Adrenal gland (tissue), 12 donors: ENCODE data around the gene FAM163B. TPM values are rescaled to one million over a fixed set of nuclear protein-coding genes. Genes with fewer than 3 reads are reported as not detected.

Source experiments
- DNase-seq, 7 donors: peaks; one replicate each; pipeline ENCODE4 v3.0.0-alpha.2; 2019 to 2020
- H3K27ac ChIP-seq, 5 donors: fragments of 200-600 bp; sonication (generic) in 4 of 5; 1 replicate in 3 of 5; 2 replicates in 2 of 5; pipeline versions ENCODE4 v1.5.1 to v1.8.0; 2016 to 2020; ENCODE audit warnings: mild to moderate bottlenecking in 1 of 5
- H3K27me3 ChIP-seq: fragments of 200-600 bp; 2 replicates; pipeline ENCODE4 v1.8.0; 2021
- H3K36me3 ChIP-seq, 2 donors: fragments of 200-600 bp; replicated peaks in 1 of 2; 1 replicate in 1 of 2; 2 replicates in 1 of 2; pipeline versions ENCODE4 v1.5.1 to v1.8.0; 2018 to 2022
- H3K4me1 ChIP-seq, 2 donors: fragments of 200-600 bp; replicated peaks in 1 of 2; 1 replicate in 1 of 2; 2 replicates in 1 of 2; pipeline versions ENCODE4 v1.5.1 to v1.8.0; 2018 to 2021
- H3K4me3 ChIP-seq, 4 donors: fragments of 200-600 bp; sonication (generic) in 3 of 4; one replicate each; pipeline ENCODE4 v1.5.1; 2016 to 2018
- H3K9me3 ChIP-seq, 3 donors: fragments of 200-600 bp; sonication (generic) in 1 of 3; replicated peaks in 1 of 3; 1 replicate in 2 of 3; 2 replicates in 1 of 3; pipeline versions ENCODE4 v1.5.1 to v1.8.0; 2016 to 2021
- POLR2A ChIP-seq, 2 donors: fragments of 450-650 bp; IDR thresholded peaks; one replicate each; pipeline ENCODE4 v1.6.1; 2017; ENCODE audit warnings: antibody characterized with exemption in 2 of 2, mild to moderate bottlenecking in 2 of 2, moderate library complexity in 1 of 2
- WGBS, 4 donors: extraction: QIAGEN DNeasy Blood & Tissue Kit in 2 of 4; methylation state at CpG; one replicate each; pipeline versions ENCODE4 v1.1.5 to v1.1.7; 2013 to 2017; 5-methylcytosine and 5-hydroxymethylcytosine counted together
- intact Hi-C, 2 donors: fragments of 100-400 bp; cut with DNase I; formaldehyde crosslinking; loops; one replicate each; pipeline versions ENCODE4 v1.14.1 to v1.15.0; 2022 to 2023
- polyA plus RNA-seq, 3 donors: library from polyadenylated mRNA; stranded (reverse); fragments of 200-250 nt in 2 of 3; fragments of 350-450 nt in 1 of 3; fragmentation: Illumina TruSeq in 1 of 3; extraction: RNeasy Lipid Tissue Mini Kit (QIAGEN cat#74804) in 1 of 3; gene quantifications; one replicate each; pipeline ENCODE4 v1.2.3, GENCODE V29; 2013 to 2014
- total RNA-seq, 9 donors: library from RNA; depleted of rRNA in 4 of 9; stranded (reverse); fragments of >200 nt in 4 of 9; fragments of 120-200 nt in 1 of 9; fragmentation: NEBNext Ultra II Directional in 1 of 9; extraction: Animal tissue kit (Norgen Biotek cat#: 25700) in 1 of 9; gene quantifications; one replicate each; pipeline versions ENCODE4 v1.1.0 to v1.2.4, GENCODE V29; 2013 to 2023
- TF ChIP-seq, protein P1 (sequence below), 6 experiments: fragments of 450-650 bp in 4 of 6; fragments of 200-600 bp in 2 of 6; sonication (generic) in 1 of 6; IDR thresholded peaks; 1 replicate in 5 of 6; 2 replicates in 1 of 6; pipeline versions ENCODE4 v1.5.1 to v1.8.0; 2016 to 2021; ENCODE audit warnings: antibody characterized with exemption in 6 of 6, mild to moderate bottlenecking in 2 of 6, moderate library complexity in 1 of 6
- donor health status: healthy with polysubstance abuse.
- donor health status: Bipolar disorder and iron deficiency.
- donor health status: DM: yes; HTN: yes; CAD: no.
- donor health status: DM: no; HTN: no; CAD: no.
- donor health status: DM: no; HTN: no; CAD: no.
- donor health status: DM: yes; HTN: yes; CAD: no.

Gene FAM163B
- total and polyA plus RNA-seq, 12 donors = 0.72 to 14.3 (median 2.5) TPM

DNA sequence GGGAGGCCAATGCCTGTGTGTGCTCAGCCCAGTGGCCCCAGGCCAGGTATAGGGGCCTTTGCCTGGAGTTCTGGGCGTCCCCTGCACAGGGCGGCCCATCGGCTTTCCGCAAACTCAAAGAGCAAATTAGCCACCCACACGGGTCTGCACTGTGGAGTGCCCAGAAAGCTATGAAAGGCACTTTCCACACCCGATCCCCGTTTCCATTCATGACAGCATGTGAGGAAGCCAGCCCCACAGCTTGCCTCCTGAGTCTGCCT, 32.1 kb upstream of the FAM163B start:
- Histone ChIP-seq H3K4me1 (no peaks in the 10 kb centered on the region), H3K36me3 (no peaks in the 10 kb centered on the region), H3K27me3 (no peaks in the 10 kb centered on the region), H3K27ac (peak overlapping the region in 1 of 5 donors; percentile 30), H3K9me3 (no peaks in the 10 kb centered on the region), H3K4me3 (no peak overlapping the region)
- WGBS, 4 donors = 80 to 90% (median 86%) methylated on average over 4 to 7 of the region's 7 CpGs; no CpG with 5 or more reads in 1 of the 4 donors
- intact Hi-C loops = loop anchor here in 1 of 2 donors (10.0 kb wide), 1 partner anchor 1903 kb away; the partner anchor contains the start of gene OBP2A
- TF ChIP-seq, protein P1, sequence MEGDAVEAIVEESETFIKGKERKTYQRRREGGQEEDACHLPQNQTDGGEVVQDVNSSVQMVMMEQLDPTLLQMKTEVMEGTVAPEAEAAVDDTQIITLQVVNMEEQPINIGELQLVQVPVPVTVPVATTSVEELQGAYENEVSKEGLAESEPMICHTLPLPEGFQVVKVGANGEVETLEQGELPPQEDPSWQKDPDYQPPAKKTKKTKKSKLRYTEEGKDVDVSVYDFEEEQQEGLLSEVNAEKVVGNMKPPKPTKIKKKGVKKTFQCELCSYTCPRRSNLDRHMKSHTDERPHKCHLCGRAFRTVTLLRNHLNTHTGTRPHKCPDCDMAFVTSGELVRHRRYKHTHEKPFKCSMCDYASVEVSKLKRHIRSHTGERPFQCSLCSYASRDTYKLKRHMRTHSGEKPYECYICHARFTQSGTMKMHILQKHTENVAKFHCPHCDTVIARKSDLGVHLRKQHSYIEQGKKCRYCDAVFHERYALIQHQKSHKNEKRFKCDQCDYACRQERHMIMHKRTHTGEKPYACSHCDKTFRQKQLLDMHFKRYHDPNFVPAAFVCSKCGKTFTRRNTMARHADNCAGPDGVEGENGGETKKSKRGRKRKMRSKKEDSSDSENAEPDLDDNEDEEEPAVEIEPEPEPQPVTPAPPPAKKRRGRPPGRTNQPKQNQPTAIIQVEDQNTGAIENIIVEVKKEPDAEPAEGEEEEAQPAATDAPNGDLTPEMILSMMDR (IDR thresholded peaks at IDR 0.05) = no peak
- no peak for TF ChIP-seq POLR2A (IDR thresholded peaks at IDR 0.05)
- DNase-seq = no peak

DNA sequence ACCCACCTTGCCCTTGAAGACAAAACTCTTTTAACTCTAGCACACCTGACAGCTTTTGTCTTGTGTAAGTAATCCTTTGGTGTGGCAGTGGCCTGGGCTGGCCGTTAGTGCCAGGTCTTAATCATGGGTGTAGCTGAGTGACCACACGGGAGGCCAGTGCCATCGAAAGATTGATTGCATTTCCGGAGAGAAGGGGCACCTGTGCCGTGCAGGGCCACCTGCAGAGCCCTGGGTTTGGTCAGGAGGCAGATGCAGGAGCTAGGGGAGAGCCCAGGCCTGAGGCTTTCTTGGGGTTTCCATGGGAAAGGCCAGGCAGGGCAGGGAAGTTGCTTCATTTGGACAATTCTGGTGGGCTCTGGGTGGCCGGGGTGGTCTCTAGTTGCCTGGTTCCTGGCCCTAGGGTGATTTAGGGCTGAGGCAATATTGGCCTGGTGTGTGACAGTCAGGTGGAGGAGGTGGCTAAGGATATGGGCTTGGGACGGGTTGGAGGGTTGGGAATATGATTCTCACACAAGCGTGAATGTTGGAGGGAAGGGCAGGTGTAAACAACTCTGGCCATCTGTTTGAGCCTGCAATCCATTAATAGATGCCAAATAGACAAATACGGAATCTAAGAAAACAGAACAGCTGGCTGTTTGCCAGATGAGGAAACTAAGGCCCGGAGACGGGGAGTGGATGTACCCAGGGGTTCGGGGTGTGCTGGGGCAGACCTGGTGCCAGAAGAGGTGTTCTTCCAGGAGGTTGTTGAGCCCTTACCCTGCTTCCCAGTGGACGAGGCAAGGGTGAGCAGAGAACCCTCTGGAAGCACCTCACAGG, 31.6 kb upstream of the FAM163B start:
- intact Hi-C loops = loop anchor here in 1 of 2 donors (10.0 kb wide), 1 partner anchor 1904 kb away; the partner anchor contains the start of gene OBP2A
- DNase-seq = no peak
- WGBS, 4 donors = 74 to 83% (median 77%) methylated on average over 13 of the region's 13 CpGs
- Histone ChIP-seq H3K27ac (peak overlapping the region in 1 of 5 donors; percentile 41), H3K9me3 (no peaks in the 10 kb centered on the region), H3K4me1 (no peaks in the 10 kb centered on the region), H3K27me3 (no peaks in the 10 kb centered on the region), H3K36me3 (no peaks in the 10 kb centered on the region), H3K4me3 (no peak overlapping the region)
- no peak for TF ChIP-seq POLR2A (IDR thresholded peaks at IDR 0.05)
- TF ChIP-seq, protein P1 (IDR thresholded peaks at IDR 0.05) = no peak

DNA sequence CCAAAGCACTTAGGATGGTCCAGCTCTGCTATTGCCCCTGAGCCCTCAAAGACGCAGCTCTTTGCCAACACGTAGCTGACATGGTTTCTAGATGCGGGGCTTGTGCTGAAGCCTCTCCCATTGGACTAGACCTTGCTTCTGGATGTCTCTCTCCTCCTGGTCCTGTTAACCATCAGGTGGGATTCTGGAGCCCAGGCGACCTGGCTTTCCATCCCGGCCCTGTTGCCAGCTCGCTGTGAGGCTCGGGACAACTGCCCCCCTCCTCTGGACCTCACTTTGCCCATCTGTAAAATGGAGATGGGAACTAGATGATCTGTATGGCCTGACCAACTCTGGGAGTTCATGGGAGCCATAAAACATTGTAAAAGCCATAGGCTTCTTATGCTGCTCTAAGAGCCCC, 31.0 kb upstream of the FAM163B start:
- Histone ChIP-seq H3K36me3 (no peaks in the 10 kb centered on the region), H3K4me3 (no peak overlapping the region), H3K9me3 (no peaks in the 10 kb centered on the region), H3K27ac (peak overlapping the region in 1 of 5 donors; percentile 41), H3K27me3 (no peaks in the 10 kb centered on the region), H3K4me1 (no peaks in the 10 kb centered on the region)
- TF ChIP-seq POLR2A (IDR thresholded peaks at IDR 0.05) = no peak
- TF ChIP-seq, protein P1 (IDR thresholded peaks at IDR 0.05) = no peak
- intact Hi-C loops = loop anchor here in 1 of 2 donors (10.0 kb wide), 1 partner anchor 1905 kb away; the partner anchor contains the start of gene OBP2A
- DNase-seq = no peak
- 78 to 84% (median 83%) methylated on average over 4 to 7 of the region's 7 CpGs for WGBS, 4 donors

DNA sequence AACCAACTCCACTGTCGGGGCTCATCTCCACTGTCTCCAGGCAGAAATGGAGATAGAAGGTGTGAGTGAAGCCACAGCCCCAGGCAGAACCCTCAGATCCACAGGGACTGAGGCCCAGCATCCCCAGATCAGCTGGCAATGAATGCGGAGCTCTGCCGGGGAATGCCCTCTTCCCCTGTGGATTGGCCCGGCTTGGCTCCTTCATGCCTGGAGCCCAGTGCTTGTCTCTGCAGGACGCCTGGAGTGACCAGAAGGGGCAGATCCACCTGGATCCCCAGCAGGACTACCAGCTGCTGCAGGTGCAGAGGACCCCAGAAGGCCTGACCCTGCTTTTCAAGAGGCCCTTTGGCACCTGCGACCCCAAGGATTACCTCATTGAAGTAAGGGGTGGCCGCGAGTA, 30.4 kb upstream of the FAM163B start:
- TF ChIP-seq POLR2A (IDR thresholded peaks at IDR 0.05) = no peak
- TF ChIP-seq, protein P1 (IDR thresholded peaks at IDR 0.05) = no peak
- intact Hi-C loops = loop anchor here in 1 of 2 donors (10.0 kb wide), 1 partner anchor 1905 kb away; the partner anchor contains the start of gene OBP2A
- Histone ChIP-seq H3K9me3 (no peaks in the 10 kb centered on the region), H3K4me1 (no peaks in the 10 kb centered on the region), H3K27ac (peak overlapping the region in 1 of 5 donors; percentile 30), H3K36me3 (no peaks in the 10 kb centered on the region), H3K4me3 (no peak overlapping the region), H3K27me3 (no peaks in the 10 kb centered on the region)
- WGBS, 4 donors = 67 to 86% (median 81%) methylated on average over 1 to 8 of the region's 8 CpGs
- no peak for DNase-seq
